ENCODE measurements around the gene KRTAP23-1.

The KRTAP23-1 gene

DNA sequence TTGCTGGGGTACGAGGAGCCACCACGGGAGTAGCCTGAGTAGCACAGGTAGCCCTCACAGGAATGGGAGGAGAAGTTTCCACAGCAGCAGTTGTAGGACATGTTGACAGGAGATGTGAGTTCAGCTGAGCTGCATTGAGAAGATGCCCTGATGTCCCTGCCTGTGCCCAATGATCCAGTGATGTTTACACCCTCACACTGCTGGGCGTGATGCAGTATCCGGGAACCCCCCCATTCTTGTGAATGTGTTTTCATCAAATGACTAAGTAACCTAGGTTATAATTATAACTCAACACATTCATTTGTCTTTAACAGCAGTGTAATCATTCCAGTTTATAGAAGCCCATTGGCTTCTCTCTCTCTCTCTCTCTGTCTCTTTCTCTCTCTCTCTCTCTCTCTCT is at the start of gene KRTAP23-1:
TSS of gene KRTAP23-1 (minus strand) at position 101 of the 400 bp plus-strand sequence. CDS start at position 101, 0 bp downstream.
- TF ChIP-seq, protein P1, sequence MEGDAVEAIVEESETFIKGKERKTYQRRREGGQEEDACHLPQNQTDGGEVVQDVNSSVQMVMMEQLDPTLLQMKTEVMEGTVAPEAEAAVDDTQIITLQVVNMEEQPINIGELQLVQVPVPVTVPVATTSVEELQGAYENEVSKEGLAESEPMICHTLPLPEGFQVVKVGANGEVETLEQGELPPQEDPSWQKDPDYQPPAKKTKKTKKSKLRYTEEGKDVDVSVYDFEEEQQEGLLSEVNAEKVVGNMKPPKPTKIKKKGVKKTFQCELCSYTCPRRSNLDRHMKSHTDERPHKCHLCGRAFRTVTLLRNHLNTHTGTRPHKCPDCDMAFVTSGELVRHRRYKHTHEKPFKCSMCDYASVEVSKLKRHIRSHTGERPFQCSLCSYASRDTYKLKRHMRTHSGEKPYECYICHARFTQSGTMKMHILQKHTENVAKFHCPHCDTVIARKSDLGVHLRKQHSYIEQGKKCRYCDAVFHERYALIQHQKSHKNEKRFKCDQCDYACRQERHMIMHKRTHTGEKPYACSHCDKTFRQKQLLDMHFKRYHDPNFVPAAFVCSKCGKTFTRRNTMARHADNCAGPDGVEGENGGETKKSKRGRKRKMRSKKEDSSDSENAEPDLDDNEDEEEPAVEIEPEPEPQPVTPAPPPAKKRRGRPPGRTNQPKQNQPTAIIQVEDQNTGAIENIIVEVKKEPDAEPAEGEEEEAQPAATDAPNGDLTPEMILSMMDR (IDR thresholded peaks at IDR 0.05; ENCODE audit: low read depth, low read length): no peak
- no peak for DNase-seq (ENCODE audit: extremely low read depth, low read depth)

GRCh38 chr21:30395731-30396130 is 47.3 kb upstream of the KRTAP23-1 start, which contains the start of gene KRTAP13-1:
TSS of gene KRTAP13-1 (plus strand) at chr21:30396031. CDS start at chr21:30396087, 56 bp downstream.
- DNase-seq (ENCODE audit: extremely low read depth, low read depth): no peak
- TF ChIP-seq, protein P1 (IDR thresholded peaks at IDR 0.05; ENCODE audit: low read depth, low read length): no peak

DNA sequence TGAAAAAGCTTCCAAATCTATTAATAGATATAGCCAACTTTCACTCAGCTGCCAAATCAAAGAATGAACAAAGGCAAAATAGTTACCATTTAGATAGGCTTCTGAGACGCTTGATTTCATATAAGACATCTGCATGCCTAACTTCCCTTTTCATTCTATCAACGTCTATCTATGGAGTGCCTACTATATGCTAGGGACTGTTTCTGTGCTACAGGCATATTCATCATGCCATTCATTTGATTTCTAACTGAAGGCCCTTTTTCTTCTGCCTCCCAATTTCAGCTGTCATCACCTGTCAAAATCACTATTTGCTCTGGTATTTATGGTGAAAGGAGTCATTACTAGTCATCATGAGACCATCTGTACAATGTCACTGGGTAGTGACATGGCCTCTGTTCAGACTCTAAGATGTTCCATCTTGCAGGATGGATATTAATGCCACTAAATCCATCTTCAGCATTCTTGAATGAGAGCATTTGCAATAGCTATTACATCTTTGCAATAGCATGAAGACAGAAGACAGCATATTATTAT is 43.2 kb upstream of the KRTAP23-1 start:
- TF ChIP-seq, protein P1 (IDR thresholded peaks at IDR 0.05; ENCODE audit: low read depth, low read length): no peak
- no peak for DNase-seq (ENCODE audit: extremely low read depth, low read depth)

DNA sequence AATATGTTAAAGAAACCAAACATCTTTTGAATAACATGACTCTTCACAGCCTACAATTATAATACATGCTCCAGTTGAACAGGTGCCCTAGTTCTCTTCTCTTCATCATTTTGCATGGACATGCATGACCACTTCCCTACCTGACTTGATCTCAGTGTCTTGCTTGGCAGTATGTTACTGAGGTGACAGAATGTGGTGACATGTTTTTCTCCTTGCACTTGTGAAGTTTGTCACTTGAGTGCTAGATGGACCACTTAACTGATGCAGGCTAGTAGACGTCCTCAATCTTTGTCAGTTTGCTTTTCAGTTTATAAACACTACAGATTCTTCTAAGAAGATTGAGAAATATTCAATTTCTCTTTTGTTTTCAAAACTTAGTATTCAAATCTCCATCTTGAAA is 33.8 kb upstream of the KRTAP23-1 start:
- TF ChIP-seq, protein P1 (IDR thresholded peaks at IDR 0.05; ENCODE audit: low read depth, low read length): no peak

DNA sequence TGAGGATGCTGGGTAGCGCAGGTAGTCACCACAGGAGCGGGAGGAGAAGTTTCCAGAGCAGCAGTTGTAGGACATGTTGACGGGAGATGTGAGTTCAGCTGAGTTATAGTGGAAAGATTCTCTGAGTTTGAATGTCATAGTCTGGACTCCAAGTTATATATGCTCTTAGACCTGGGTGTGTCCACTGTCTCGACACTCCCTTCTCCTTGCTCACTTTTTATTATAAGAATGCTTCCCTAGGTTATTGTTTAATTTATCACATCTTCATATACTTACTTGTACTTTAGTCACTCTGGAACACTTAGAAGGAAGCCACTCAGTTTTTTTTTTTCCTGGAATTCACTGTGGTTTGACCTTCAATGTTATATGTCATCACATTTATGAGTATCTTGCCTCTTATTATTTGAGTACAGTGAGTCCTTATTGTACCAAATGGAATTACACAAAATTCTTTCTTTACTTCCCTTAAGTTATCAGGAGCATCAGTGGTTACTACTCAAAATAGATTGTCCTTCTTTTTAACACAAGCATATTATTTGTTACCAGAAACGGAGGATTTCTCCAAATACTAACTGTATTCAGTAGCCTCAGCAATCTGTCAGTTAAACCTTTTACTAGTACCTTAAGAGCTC is 23.8 kb upstream of the KRTAP23-1 start, which contains the start of gene KRTAP13-2:
TSS of gene KRTAP13-2 (minus strand) at position 133 of the 632 bp plus-strand sequence. CDS start at position 75, 58 bp downstream.
- DNase-seq (ENCODE audit: extremely low read depth, low read depth): no peak
- TF ChIP-seq, protein P1 (IDR thresholded peaks at IDR 0.05; ENCODE audit: low read depth, low read length): no peak

More for the DNA sequence above, 33.8 kb upstream of the KRTAP23-1 start:
- no peak for DNase-seq (ENCODE audit: extremely low read depth, low read depth)

- DNase-seq (ENCODE audit: extremely low read depth, low read depth): no peak
Observed at GRCh38 chr21:30355906-30356305, 7.5 kb upstream of the KRTAP23-1 start.

More at GRCh38 chr21:30355906-30356305, 7.5 kb upstream of the KRTAP23-1 start:
- TF ChIP-seq, protein P1 (IDR thresholded peaks at IDR 0.05; ENCODE audit: low read depth, low read length): no peak

Measured in AG09319 (cell line).